GM21367 (cell line): Measurements from ENCODE around the gene GCK.

ENCODE experiments used
- ATAC-seq: cut with Tn5 transposase; IDR thresholded peaks from one replicate; pipeline ENCODE4 v1.9.1; 2021; ENCODE audit not compliant: unreplicated experiment

Gene GCK

DNA sequence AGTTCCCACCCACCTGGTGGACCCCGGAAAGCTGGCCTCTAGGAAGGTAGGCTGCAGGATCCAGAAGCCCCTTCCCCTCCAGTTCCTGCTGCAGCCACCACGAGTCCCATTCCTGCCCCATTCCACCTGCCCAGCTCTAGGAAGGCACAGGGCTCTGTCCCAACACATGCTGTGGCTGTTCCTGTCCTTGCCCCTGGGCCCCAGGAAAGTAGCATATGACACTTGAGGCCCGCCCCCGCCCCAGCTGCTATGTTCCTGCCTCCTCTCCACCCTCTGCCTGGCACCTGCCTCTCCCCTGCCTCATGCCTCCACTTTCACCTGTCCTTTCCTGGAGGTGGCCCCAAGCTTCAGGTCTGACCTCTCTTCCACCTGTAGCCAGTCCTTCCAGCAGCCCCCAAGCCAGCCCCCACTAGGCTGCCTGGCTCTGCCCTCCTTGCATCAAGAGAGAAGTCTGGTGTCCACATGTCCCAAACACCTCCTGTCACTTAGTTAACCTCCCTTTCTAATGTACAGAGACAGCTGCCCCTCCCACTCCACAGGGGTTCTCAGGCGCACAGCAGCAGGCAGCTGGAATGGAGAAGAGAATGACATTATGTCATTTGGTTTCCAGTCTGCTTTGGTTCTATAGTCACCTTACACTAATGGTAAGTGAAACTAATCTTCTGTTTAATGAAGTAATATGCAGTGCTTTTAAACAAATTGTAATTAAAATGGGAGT is 34.3 kb upstream of the GCK start:
- no peak for ATAC-seq

DNA sequence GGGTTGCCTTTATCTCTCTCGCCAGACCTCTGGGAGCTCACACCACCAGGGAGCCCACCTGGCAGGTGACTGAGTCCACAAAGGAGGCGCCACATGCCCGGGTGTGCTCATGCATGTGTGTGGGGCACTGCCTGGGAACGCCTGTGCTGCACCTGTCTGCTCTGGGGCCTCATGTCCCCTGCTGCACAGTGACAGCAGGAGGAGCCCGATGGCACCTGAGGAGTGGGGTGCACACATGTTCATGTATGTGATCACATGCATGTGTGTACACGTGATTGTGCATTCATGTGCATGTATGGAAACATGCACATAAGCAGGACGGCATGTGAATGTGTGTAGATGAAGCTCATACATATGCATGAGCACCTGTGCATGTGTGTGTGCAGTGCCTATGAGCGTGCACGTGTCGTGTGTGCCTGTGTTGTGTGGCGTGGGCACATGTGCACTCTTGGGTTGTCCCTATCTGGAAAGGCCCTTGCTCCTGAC is 33.6 kb upstream of the GCK start:
- no peak for ATAC-seq

DNA sequence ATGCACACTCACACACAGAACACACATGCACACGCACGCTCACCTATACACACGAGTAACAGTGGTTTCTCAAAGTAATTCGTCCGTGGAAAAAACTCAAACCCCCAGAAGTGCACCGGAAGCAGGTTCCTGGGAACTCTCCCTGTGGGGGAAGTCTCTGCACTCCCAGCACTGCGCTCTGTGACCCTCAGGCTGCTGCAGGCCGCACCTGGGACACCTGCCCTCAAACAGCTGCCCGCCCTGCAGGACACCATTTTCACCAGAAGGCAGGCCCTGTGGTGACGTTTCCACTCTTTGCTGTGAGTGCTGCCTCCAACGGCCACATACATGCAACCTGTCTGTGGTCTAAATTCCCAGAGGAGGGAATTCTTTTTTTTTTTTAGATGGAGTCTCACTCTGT is 32.8 kb upstream of the GCK start:
- no peak for ATAC-seq

DNA sequence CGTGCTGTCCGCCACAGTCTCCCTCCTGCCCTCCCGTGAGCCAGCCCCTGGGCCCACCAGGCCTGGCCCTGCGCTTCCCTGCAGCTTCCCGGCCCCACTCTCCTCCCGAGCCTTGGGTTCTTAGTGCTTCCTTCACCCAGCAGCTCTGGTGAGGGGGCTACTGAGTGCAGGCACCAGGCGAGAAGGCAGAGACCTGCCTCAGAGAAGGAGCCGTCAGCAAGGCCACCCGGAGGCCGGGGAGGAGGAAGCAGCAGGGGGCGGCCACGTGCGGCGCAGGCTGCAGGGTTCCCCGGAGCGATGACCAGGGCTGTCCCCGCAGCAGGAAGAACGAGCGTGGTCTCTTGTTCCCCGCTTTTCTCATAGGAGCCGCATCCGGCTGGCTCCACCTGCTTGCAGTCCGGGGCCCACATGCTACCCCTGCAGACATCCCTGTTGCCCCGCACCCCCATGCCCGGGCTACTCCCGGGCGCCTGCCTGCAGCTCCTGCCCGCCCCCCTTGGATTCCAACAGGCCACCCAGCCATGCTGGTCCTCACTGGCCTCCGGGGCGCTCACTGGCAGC is 32.1 kb upstream of the GCK start:
- no peak for ATAC-seq

DNA sequence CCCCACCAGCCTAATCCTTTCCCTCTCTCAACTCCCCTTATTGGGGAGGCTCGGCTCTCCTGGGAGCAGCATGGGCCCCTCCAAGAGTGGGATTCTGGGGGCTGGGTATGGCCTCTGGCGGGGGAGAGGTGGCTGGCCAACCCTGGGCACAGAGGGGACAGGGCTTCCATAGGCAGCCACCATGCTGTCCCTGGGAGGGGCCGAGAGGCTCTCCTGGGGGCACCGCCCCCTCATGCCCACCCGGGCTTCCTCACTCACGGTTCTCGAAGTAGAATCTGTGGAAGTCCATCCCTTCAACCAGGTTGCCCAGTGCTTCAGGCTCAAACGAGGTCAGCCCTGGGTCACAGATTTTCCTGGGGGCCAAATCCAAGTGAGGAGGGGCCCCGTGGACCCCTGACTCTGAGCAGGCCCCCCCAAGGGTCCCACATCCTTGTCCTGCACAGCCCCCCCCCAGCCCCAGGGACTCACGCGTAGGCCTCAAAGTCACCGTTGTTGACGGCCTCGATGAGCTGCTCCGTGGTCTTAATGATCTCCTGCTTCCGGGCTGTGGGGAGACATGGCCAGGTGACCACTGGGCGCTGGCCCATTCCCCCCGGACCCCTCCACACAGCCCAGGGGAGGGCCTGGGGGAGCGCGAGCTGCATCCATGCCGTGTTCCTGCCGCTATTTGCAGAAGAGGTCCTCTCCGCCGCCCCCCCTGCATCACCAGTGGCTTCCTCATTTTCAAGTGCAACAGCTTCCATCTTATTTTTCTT is 31.3 kb upstream of the GCK start:
- no peak for ATAC-seq

DNA sequence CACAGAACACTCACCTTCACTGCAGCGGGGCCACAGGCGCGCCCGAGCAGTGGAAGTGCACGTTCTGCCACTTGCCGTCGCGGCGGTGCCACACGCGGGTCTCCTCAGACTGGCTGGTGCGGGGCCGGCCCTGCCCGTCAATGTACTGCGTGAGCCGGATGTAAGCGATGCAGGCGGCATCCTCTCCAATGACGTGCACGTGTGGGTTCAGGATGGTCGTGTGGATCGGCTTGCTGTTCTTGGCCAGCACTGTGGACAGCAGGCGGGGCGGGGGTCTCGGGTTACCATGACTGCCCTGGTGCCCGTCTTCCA is 30.8 kb upstream of the GCK start:
- no peak for ATAC-seq

DNA sequence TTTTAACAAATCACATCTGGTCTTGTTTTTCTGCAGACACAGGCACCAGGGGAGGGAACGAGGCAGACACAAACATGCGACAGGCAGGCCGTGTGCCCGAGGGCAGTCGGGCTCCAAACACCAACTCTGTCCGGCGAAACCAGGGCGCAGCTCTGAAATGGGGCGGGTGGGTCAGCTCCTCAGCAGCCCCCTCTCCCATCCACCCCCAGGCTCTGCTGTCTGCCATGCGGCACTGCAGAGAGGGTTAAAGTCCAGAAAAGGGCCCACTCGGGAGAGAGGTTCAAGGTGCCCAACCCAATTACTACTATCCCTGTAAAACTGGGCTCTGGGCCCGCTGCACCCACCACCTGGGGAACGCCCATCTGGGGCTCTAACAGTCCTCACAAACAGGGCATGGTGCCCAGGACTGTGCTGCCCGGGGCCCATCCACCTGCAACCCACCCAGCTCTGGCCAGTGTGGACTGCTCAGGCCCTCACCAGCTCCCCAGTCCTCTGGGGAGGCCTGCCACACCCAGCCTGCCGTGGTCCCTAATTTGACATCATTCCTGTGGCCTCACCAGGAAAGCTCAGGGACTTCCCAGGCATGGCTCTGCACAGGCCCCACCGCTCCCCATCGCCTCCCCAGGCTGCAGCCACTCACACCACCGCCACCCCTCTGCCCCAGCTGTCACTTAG is 30.3 kb upstream of the GCK start:
- ATAC-seq: no peak

DNA sequence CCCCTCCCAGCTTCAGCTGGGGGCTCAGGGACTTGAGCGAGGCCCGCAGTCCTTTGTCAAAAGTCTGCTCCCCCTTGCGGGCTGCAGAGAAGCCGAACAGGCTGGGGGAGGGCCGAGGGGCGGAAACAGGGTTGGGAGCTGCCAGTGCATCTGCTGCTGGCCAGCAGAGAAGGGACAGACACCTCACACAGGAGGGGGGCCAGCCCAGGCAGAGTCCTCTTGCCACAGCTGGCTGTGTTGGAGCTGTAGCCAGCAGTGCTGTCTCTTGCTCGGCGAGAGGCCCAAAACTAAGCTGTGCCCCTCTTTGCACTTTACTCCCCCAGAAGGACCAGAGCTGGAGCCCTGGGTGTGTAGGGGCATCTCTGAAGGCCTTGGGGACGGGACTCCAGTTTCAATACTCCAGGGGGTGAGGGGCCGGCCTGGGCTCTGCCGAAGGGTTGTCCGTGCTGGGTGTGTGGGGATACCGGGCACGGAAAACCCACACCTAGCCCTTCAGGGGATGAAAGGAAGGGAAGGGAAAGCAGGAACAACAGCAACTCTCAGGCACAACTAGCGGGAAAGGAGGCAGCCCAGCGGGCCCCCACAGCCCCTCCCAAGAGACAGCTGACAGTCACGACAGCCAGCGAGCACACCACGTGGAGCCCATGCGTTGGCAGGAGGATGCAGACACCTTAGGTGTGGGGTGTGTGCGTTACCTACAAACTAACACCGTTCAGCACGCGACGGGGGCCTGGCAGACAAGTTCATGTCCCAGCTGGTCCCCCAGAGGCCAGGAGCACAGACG is 29.4 kb upstream of the GCK start:
- no peak for ATAC-seq

DNA sequence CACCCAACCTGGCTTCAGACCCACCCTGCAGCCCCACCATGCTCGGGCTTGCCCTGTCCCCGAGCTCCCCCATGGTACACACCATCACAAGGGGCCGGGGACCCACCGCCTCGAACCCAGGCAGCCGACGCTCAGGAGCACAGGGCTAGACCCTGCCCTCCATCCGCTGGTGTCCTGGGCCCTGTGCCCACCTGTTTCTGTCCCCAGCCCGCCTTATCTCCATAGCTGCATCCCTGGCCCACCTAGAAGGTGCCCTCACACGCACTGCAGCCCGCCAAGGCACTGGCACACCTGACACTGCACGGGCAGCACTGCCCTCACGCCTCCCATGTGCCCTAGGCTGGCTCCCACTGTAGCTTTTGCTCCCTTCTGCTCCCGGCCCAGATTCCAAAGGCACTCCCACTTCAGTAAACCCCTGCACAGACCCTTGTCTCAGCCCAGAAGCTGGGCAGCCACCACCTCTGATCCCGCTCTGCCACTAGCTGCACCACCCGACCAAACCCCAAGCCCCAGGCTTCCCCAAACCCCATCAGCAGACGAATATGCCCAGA is 28.7 kb upstream of the GCK start:
- ATAC-seq: no peak

DNA sequence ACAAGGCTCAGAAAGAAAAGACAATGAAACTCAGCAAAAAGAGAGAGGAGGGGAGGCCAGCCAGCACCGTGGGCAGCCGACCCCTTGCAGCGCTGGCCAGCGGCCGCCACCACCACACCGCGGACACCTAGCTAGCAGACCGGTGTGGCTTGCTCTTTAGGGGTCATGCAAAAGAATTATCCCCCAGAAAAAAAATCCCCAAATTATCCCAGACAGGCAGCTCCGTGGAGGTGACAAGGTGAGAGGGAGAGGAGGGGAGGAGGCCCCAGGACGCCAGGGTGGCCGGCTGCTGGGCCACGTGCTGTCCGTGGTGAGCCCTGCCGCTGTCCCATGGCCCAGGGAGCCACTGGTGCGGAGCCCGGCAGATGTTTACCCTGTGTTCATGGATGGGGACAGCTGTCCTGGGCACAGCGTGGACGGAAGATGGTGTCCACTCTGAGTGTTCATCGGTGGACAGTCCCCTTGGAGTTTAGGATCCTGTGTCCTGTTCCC is 28.0 kb upstream of the GCK start:
- ATAC-seq: no peak

DNA sequence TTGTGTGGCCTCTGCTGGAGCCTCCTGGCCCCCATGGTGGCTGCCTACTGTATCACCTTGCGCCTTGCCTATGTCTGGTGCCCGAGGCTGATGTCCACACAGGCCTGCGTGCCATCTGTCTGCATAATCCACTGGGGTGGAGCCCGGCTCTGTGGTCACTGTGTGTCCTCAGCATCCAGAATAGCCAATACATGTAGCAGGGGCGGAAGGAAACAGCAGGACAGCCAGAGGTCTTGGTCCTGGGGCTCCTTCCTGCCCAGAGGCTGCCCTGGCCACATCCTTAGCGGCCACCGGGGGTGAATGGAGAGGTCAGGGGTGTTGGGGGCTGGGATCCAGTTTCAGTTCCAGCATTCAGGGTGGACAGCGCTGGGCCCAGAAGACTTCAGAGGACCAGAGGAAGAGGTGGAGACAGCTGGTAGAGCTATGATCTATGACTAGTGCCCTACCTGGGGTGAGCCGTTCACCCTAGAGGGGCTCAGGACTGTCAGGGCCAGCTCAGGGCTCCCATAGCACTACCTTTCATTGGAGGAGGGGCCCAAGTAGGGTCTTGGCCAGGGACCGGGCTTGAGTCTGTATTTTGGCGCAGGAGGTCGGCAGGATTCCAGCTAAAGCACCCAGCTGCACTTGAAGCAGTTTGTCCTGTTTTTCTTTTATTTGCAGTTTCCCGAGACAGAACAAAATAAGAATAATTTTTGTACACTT is 27.4 kb upstream of the GCK start:
- no peak for ATAC-seq

DNA sequence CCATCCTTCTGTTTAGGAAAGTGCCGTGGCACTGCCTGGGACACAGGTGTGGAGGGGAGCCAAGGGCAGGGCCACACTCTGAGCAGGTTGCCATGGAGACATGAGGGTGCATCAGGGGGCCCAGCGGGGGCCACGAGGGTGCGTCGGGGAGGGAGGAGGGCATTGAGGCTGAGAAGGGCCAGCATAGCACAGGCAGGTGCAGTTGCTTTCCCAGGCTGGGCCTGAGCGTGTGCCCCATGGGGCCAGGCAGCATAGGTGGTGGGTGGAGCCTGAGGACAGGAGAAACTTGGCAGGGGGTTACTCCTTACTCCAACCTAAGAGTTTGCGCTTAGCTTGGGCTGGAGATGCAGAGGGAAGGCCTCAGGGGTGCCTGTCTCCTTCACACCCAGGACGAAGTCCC is 26.8 kb upstream of the GCK start:
- no peak for ATAC-seq

DNA sequence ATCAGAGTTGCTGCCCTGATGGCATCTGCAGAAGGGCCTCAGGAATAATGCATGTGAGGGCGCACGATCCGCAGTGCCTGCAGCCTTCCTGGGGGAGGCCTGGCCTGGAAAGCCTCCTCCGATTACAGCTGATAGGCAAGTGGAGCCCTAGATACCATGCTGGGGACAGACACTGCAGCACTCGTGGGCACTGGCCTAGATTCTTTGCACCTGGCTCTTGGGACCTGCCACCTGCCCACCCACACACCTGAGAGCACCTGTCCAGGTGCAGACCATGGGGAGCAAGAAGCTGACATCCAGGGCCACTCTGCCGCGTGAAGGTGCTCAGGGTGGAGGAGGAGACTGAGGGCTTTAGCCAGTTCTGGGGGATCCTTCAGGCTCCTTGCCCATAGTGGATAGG is 26.3 kb upstream of the GCK start:
- no peak for ATAC-seq

DNA sequence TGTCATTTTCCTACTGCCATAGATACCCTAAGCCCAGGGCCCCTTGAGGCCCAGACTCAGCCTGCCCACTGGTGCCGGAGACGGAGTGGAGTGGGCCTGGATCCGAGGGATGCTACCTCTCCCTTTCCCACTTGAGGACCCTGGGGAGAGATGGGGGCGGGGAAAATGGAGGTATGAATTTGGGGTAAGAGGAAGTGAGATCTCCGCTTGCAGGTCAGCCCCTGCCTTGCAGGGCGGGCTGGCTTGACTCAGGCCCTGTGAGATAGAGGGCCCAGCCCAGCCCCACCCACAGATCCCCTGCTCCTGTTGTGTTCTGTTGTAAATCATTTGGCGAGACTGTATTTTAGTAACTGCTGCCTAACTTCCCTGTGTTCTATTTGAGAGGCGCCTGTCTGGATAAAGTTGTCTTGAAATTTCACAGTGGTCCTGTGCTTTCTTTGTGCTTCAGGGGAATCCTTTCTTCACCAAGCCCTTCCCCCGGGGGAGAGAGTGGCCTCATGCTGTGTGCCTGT is 24.7 kb upstream of the GCK start:
- ATAC-seq: no peak

DNA sequence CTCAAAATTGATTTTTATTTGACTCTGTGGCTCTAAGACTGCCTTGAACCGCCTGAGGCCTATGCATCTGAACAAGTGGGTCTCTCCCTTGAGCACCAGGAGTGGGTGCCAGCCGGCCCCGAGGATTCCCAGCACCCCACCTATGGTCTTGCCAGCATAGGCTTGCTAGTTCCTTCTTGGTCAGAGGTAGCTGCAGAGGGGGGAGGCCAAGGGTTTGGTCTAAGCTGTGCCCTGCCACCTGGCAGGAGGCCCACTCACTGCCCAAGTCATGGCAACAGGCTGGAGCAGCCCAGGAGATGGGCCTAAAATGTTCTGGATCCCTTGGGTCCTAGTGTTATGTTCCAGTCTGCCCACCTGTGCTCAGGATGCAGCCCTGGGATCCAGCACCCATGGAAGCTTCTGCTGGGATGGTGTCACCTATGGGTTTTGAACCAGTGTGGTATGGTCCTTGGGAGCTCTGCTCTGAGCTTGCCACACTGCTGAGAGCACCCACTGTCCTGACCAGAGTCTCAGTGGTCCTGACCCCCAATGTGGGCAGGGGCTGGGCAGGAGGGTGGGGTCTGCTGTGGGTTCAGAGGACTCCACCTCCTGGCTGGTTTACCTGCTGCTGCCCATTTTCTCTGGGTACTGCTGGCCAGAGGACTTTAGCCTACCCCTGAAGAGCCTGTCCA is 24.1 kb upstream of the GCK start:
- no peak for ATAC-seq

DNA sequence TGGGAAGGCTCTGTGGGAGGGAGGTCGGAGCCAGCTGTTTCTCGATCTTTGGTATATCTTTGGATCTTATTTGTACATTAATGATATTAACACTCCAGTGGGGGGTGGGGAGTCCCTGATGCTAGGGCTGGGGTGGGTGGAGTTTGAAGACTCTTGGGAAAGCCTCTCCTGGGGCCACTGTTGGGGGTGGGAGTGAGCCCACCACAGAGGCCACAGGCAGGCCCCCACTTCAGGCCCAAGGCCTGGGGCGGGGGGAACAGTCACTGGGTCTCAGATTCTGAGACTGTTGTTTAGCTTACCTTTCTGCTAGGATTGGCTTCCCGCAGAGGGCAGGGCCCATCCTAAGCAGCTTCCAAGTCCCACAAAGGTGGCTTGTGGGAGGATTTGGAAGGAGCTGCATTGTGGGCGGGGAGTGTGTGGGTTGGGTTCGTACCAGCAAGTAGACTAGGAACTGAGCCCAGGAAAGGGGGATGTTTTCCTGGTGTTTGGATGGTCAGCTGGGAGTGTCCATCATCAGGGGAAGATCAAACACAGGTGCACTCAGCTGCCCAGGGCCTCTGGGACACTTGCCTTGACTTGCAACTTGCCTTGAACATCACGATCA is 23.4 kb upstream of the GCK start:
- ATAC-seq: no peak

DNA sequence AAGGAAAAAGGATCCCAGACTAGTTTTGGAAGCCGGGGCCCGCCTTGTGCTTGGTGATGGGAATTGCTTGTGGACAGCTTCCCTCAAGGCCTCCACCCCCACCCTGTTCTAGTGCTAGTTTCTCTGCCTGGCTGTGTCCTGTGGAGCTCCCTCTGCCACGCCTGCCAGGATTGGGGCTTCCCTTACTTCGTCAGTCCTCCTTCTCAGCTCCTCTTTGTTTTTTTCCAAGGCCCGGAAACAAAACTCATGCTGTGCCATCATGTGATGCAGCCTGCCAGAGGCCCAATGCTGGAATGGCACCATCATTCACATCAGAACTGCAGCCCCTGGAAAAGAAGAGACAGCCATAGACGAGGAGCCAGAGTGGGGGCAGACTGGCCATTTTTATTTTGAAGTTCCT is 22.8 kb upstream of the GCK start:
- no peak for ATAC-seq

DNA sequence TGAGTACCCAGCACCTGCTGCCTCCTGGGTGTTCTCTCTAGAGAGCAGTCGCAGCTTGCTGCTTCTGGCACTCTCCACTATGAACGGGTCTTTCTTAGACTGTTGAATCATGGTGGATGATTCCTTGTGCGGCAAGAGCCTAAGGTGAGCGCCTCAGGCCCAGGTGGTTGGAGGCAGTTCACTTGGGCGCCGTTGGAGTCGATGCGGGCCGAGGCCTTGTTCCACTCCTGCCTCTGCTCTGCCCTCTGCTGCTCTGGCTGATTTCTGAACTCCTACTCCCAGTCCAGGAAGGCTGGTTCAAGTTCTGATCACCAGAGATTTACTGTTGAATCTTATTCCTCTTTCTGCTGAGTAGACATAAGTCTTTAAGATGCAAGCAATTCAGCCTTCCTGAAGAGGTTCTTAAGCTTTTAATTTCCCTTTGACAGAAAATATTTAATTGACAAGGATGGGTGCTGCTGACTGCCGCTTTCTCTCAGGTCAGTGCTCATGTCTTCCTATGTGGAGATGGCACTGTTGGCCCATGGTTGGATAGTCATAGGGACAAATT is 22.0 kb upstream of the GCK start:
- ATAC-seq: no peak

DNA sequence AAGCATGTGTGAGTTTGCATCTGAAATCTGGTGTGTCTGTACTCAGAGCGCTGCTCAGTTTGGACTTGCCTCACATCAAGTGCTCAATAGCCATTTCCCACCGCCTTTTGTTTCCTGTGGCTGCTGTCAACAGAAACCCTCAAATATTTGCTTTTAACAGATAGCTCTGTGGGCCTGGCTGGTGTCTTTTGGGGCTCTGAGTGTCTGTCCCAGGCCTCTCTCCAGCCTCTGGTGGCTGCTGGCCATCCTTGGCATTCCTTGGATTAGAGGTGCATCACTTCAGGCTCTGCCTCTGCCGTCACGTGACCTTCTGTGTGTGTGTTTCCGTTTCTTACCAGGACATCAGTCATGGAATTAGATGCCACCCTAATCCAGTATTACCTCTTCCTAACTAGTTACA is 20.9 kb upstream of the GCK start:
- ATAC-seq: no peak
